ENCODE data around the gene BMP7. TPM values are rescaled to one million over a fixed set of nuclear protein-coding genes. Genes with fewer than 3 reads are reported as not detected.

The BMP7 gene
- total and polyA plus RNA-seq, 11 donors: 0.72 to 12.3 (median 3.7) TPM

DNA sequence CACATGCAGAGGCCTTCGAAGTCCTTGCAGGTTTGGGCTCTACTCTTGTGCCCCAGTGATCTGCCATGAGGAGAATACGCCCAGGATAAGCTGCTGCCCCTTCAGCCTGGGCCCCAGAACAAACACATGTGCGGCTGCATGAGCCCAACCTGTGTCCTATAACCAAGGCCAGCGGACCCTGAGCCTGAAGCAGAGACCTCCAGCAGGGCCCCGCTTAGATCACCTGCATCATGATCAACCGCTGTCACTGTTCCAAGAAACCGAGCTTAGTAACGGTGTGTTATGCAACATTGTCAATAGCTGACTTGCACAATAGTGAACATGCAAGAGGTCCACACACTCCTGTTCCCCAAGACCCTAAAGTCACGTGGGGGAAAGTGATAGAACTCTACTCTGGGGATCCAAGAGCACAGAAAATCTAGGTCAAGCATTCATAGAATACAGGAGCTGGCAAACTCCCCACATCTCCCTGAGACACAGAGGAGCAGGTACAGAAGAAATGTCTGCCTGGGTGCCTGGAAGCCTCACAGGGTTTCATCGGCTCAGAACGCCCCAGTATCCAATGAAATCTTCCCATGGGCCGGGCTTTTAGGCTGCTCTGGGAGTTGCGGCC lies 136.2 kb downstream of the BMP7 start:
- Histone ChIP-seq H3K9me3 (no peaks in the 10 kb centered on the region), H3K27ac (no peak overlapping the region), H3K4me3 (no peak overlapping the region), H3K36me3 (no peaks in the 10 kb centered on the region), H3K4me1 (peaks cover 0 to 7% (median 0%) of the 10 kb centered on the region in 12 donors), H3K27me3 (peaks cover 0 to 11% (median 0%) of the 10 kb centered on the region in 9 donors)
- TF ChIP-seq CTCF (IDR thresholded peaks at IDR 0.05) (no peak), POLR2A (IDR thresholded peaks at IDR 0.05) (no peak)
- ATAC-seq: no peak
- 82 to 89% (median 84%) methylated on average over 10 to 13 of the region's 13 CpGs for WGBS, 4 donors
- intact Hi-C loops (cut with DNase I): no loop called here
- no peak for DNase-seq

DNA sequence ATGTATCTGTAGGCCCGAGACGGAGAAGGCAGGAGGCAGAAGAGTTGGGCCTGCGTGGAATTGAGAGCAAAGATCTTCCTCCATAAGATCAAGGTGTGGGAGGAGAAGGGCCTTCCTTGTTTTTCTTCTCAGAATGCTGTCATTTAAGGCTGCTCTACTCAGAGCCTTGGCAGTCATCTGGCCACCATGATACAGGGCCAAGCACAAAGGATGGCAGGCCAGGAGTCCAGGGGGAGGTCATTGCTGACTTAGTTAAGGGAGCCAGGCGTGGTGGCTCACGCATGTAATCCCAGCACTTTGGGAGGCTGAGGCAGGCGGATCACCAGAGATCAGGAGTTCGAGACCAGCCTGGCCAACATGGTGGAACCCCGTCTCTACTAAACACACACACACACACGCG lies 137.1 kb downstream of the BMP7 start:
- 92 to 99% (median 95%) methylated on average over 10 of the region's 10 CpGs for WGBS, 4 donors
- intact Hi-C loops (cut with DNase I): no loop called here
- peaks cover 0 to 13% (median 0%) of the 10 kb centered on the region in 9 donors for H3K27me3 ChIP-seq
- no peak for ATAC-seq
- H3K4me3 ChIP-seq: no peak overlapping the region
- no peaks in the 10 kb centered on the region for H3K9me3 ChIP-seq
- TF ChIP-seq POLR2A (IDR thresholded peaks at IDR 0.05): no peak
- no peak for TF ChIP-seq CTCF (IDR thresholded peaks at IDR 0.05)
- H3K27ac ChIP-seq: no peak overlapping the region
- peaks cover 0 to 7% (median 0%) of the 10 kb centered on the region in 12 donors for H3K4me1 ChIP-seq
- H3K36me3 ChIP-seq: no peaks in the 10 kb centered on the region
- DNase-seq: no peak

- Histone ChIP-seq H3K27me3 (peaks cover 0 to 8% (median 0%) of the 10 kb centered on the region in 9 donors), H3K4me3 (no peak overlapping the region), H3K36me3 (no peaks in the 10 kb centered on the region), H3K4me1 (peaks cover 0 to 7% (median 0%) of the 10 kb centered on the region in 12 donors), H3K9me3 (no peaks in the 10 kb centered on the region), H3K27ac (no peak overlapping the region)
- ATAC-seq: peak in 3 of 4 donors; percentile 52 to 81 (median 63)
- TF ChIP-seq POLR2A (IDR thresholded peaks at IDR 0.05) (no peak), CTCF (IDR thresholded peaks at IDR 0.05) (no peak)
- intact Hi-C loops (cut with DNase I): no loop called here
- WGBS, 4 donors: 41 to 67% (median 55%) methylated on average over 12 to 15 of the region's 15 CpGs
- DNase-seq: no peak
Observed at GRCh38 chr20:57128044-57128757, 138.2 kb downstream of the BMP7 start.

DNA sequence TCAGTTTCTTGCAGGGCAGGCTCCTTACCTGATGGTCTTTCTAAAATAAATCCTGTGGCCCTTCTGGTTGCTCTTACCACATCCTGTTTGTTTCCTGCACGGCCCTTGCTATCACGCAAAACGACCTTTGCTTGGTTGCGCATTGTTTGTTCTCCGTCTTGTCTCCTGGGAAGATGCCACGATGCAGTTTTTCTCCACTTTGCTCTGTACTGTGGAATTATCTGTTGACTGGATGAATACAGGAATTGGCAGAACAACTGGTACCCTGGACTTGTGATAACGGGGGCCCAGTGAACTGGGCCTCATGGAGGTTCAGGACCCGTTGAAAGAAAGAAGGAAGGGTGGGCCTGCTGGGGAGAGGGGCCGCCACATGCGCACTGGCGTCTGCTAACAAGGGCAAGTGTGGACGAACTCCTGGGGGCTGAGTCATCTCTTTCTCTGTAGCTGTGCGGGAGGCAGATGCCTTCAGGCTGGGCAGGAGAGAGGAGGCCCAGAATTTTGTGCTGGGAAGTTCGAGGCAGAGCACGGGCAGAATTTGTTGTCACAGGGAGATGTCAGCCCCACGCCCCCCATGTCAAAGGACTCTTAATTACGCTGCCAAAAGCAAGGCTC lies 139.9 kb downstream of the BMP7 start:
- TF ChIP-seq CTCF (IDR thresholded peaks at IDR 0.05) (no peak), POLR2A (IDR thresholded peaks at IDR 0.05) (no peak)
- H3K27ac ChIP-seq: no peak overlapping the region

More for the DNA sequence above, 139.9 kb downstream of the BMP7 start:
- Histone ChIP-seq H3K36me3 (no peaks in the 10 kb centered on the region), H3K27me3 (peaks cover 0 to 6% (median 0%) of the 10 kb centered on the region in 9 donors), H3K4me3 (no peak overlapping the region), H3K9me3 (no peaks in the 10 kb centered on the region), H3K4me1 (peaks cover 0 to 7% (median 0%) of the 10 kb centered on the region in 12 donors)
- DNase-seq: no peak
- no peak for ATAC-seq
- intact Hi-C loops (cut with DNase I): no loop called here
- WGBS, 4 donors: 55 to 63% (median 62%) methylated on average over 17 of the region's 17 CpGs
